ENCODE measurements around the gene TLE2. TPM values are rescaled to one million over a fixed set of nuclear protein-coding genes. Genes with fewer than 3 reads are reported as not detected.

The TLE2 gene
- total RNA-seq, 1 donor from 2014 or later = 58.6 TPM

Other genes starting within 250 kb of the TLE2 start
- 64.3 TPM for gene SGTA, start 246.0 kb downstream of the TLE2 start, total RNA-seq
- 54.8 TPM for gene THOP1, start 243.8 kb downstream of the TLE2 start, total RNA-seq
- 3.7 TPM for gene ZNF554, start 209.4 kb downstream of the TLE2 start, total RNA-seq
- gene ZNF555, start 187.8 kb downstream of the TLE2 start, total RNA-seq = 8.9 TPM
- not detected for gene ZNF556, start 161.9 kb downstream of the TLE2 start, total RNA-seq
- 5.1 TPM for gene ZNF57, start 128.4 kb downstream of the TLE2 start, total RNA-seq
- 2.6 TPM for gene ZNF77, start 84.3 kb downstream of the TLE2 start, total RNA-seq
- 1.1 TPM for gene TLE6, start 51.7 kb downstream of the TLE2 start, total RNA-seq
- 775 TPM for gene TLE5, start 33.2 kb upstream of the TLE2 start, total RNA-seq
- gene GNA11, start 65.1 kb upstream of the TLE2 start, total RNA-seq = 64.7 TPM
- gene GNA15, start 106.8 kb upstream of the TLE2 start, total RNA-seq = 2.9 TPM
- 1.2 TPM for gene S1PR4, start 149.5 kb upstream of the TLE2 start, total RNA-seq
- gene NCLN, start 156.7 kb upstream of the TLE2 start, total RNA-seq = 23.7 TPM
- gene CELF5, start 195.4 kb upstream of the TLE2 start, total RNA-seq = not detected

Measured in Right ventricle myocardium inferior (tissue), 1 donor.